SK-N-SH (cell line): ENCODE data around the gene GLCE.

Experiments used
- EP300 ChIP-seq, 2 experiments: IDR thresholded peaks; 2 replicates each; pipeline versions ENCODE4 v1.4.0 to v1.6.1; 2012; ENCODE audit warnings: borderline replicate concordance in 1 of 2, low read depth in 1 of 2, low read length in 1 of 2
- GABPA ChIP-seq: IDR thresholded peaks from 2 replicates; pipeline ENCODE4 v1.4.0; 2012; ENCODE audit warnings: low read depth, mild to moderate bottlenecking
- JUND ChIP-seq: IDR thresholded peaks from 2 replicates; pipeline ENCODE4 v1.4.0; 2012
- MEF2A ChIP-seq: IDR thresholded peaks from 2 replicates; pipeline ENCODE4 v1.4.0; 2012; ENCODE audit warnings: low read depth, borderline replicate concordance
- RAD21 ChIP-seq: IDR thresholded peaks from 2 replicates; pipeline ENCODE4 v1.6.1; 2012; ENCODE audit warnings: mild to moderate bottlenecking, low read length
- RCOR1 ChIP-seq: fragments of 150-350 bp; IDR thresholded peaks from 2 replicates; pipeline ENCODE4 v1.6.1; 2017; ENCODE audit warnings: antibody characterized with exemption, low read length
- RFX5 ChIP-seq: IDR thresholded peaks from 2 replicates; pipeline ENCODE4 v1.6.1; 2012; ENCODE audit warnings: mild to moderate bottlenecking, improper control_type of control experiment, low read length
- TAF1 ChIP-seq: IDR thresholded peaks from 2 replicates; pipeline ENCODE4 v1.6.1; 2012; ENCODE audit warnings: low read depth, mild to moderate bottlenecking, low read length, moderate library complexity, borderline replicate concordance
- TF ChIP-seq, protein P1 (sequence below): fragments of 200-600 bp; sonication (generic); IDR thresholded peaks from 2 replicates; pipeline ENCODE4 v1.6.1; 2017; ENCODE audit warnings: antibody characterized with exemption, mild to moderate bottlenecking, moderate library complexity
- TF ChIP-seq, protein P2 (sequence below): IDR thresholded peaks from 2 replicates; pipeline ENCODE4 v1.4.0; 2012; ENCODE audit warnings: low read depth

DNA sequence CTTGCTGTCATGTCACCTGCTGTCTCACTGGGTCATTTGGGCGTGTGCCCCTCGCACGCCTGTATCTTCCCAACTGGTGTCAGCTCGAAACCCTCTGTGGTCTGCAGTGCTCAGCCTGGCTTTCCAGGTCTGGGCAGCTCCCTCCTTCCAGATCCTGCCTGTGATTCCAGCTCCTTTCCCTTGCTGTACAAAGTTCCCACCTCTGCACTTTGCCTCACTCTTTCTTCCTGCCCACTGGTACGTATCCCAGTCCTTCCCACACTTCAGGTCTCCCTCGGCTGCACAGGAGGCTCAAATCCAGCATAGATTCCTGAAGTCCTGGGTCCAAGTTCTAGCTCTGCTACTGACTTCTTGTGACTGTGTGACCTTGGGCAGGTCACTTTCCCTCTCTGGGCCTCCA is 136.2 kb downstream of the GLCE start:
- TF ChIP-seq, protein P1, sequence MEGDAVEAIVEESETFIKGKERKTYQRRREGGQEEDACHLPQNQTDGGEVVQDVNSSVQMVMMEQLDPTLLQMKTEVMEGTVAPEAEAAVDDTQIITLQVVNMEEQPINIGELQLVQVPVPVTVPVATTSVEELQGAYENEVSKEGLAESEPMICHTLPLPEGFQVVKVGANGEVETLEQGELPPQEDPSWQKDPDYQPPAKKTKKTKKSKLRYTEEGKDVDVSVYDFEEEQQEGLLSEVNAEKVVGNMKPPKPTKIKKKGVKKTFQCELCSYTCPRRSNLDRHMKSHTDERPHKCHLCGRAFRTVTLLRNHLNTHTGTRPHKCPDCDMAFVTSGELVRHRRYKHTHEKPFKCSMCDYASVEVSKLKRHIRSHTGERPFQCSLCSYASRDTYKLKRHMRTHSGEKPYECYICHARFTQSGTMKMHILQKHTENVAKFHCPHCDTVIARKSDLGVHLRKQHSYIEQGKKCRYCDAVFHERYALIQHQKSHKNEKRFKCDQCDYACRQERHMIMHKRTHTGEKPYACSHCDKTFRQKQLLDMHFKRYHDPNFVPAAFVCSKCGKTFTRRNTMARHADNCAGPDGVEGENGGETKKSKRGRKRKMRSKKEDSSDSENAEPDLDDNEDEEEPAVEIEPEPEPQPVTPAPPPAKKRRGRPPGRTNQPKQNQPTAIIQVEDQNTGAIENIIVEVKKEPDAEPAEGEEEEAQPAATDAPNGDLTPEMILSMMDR: no peak
- no peak for TF ChIP-seq RCOR1
- no peak for TF ChIP-seq GABPA
- no peak for TF ChIP-seq EP300 (IDR thresholded peaks at IDR 0.05; ENCODE audit: borderline replicate concordance in 1 of 2, low read depth in 1 of 2, low read length in 1 of 2)
- TF ChIP-seq, protein P2, sequence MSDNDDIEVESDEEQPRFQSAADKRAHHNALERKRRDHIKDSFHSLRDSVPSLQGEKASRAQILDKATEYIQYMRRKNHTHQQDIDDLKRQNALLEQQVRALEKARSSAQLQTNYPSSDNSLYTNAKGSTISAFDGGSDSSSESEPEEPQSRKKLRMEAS: no peak
- no peak for TF ChIP-seq TAF1
- no peak for TF ChIP-seq JUND
- no peak for TF ChIP-seq MEF2A
- TF ChIP-seq RFX5: no peak
- no peak for TF ChIP-seq RAD21
